Stomach (tissue), 9 donors: Measurements from ENCODE around the gene ANAPC7. TPM values are rescaled to one million over a fixed set of nuclear protein-coding genes. Genes with fewer than 3 reads are reported as not detected.

Source experiments
- DNase-seq, 2 donors: peaks; one replicate each; pipeline versions ENCODE4 v3.0.0 to v3.0.0-alpha.2; 2013 to 2019
- H3K27ac ChIP-seq, 5 donors: fragments of 200-600 bp in 4 of 5; sonication (generic) in 4 of 5; one replicate each; pipeline ENCODE4 v1.5.1; 2013 to 2019; ENCODE audit warnings: mild to moderate bottlenecking in 1 of 5, moderate library complexity in 1 of 5
- H3K27me3 ChIP-seq, 3 donors: fragments of 200-600 bp; sonication (generic); one replicate each; pipeline ENCODE4 v1.5.1; 2017 to 2019; ENCODE audit warnings: mixed run types in 1 of 3
- H3K36me3 ChIP-seq, 4 donors: fragments of 200-600 bp; sonication (generic); 1 replicate in 3 of 4; 2 replicates in 1 of 4; pipeline ENCODE4 v1.5.1; 2016 to 2019
- H3K4me1 ChIP-seq, 4 donors: fragments of 200-600 bp; sonication (generic); one replicate each; pipeline ENCODE4 v1.5.1; 2016 to 2019
- H3K4me3 ChIP-seq, 4 donors: fragments of 200-600 bp; sonication (generic) in 3 of 4; one replicate each; pipeline ENCODE4 v1.5.1; 2016 to 2019; ENCODE audit warnings: mild to moderate bottlenecking in 1 of 4
- H3K9me3 ChIP-seq, 4 donors: fragments of 200-600 bp; sonication (generic); one replicate each; pipeline ENCODE4 v1.5.1; 2016 to 2019
- CTCF ChIP-seq, 7 experiments: fragments of 450-650 bp in 4 of 7; fragments of 200-600 bp in 3 of 7; sonication (generic) in 3 of 7; IDR thresholded peaks; one replicate each; pipeline ENCODE4 v1.5.1; 2016 to 2019; ENCODE audit warnings: antibody characterized with exemption in 7 of 7, control low read depth in 2 of 7, mild to moderate bottlenecking in 1 of 7
- EP300 ChIP-seq: sonication (generic); formaldehyde crosslinking; IDR thresholded peaks from one replicate; pipeline ENCODE4 v1.6.1; 2017; ENCODE audit warnings: antibody characterized with exemption
- POLR2A ChIP-seq, 4 donors: fragments of 450-650 bp; IDR thresholded peaks; one replicate each; pipeline ENCODE4 v1.6.1; 2016; ENCODE audit warnings: antibody characterized with exemption in 4 of 4, control low read depth in 2 of 4, mild to moderate bottlenecking in 1 of 4, moderate library complexity in 1 of 4
- POLR2AphosphoS5 ChIP-seq, 3 donors: sonication (generic); formaldehyde crosslinking; IDR thresholded peaks; one replicate each; pipeline ENCODE4 v1.6.1; 2016; ENCODE audit warnings: antibody characterized with exemption in 3 of 3
- WGBS, 5 donors: extraction: QIAGEN DNeasy Blood & Tissue Kit in 3 of 5; methylation state at CpG; one replicate each; pipeline versions ENCODE4 v1.1.5 to v1.1.7; 2013 to 2018; 5-methylcytosine and 5-hydroxymethylcytosine counted together
- intact Hi-C: fragments of 100-400 bp; cut with DNase I; formaldehyde crosslinking; loops from one replicate; pipeline ENCODE4 v1.15.1; 2023; ENCODE audit warnings: low total_unique reads
- polyA plus RNA-seq, 3 donors: library from polyadenylated mRNA; stranded (reverse); fragments of 200-250 nt; gene quantifications; one replicate each; pipeline ENCODE4 v1.2.3, GENCODE V29; 2013
- total RNA-seq, 5 donors: library from RNA; depleted of rRNA; stranded (reverse); fragments of >200 nt; gene quantifications; one replicate each; pipeline versions ENCODE4 v1.1.0 to v1.2.3, GENCODE V29; 2014 to 2016
- donor health status: healthy with polysubstance abuse.
- donor health status: Bipolar disorder and iron deficiency.
- donor health status: healthy.

ANAPC7 gene
- total and polyA plus RNA-seq, 8 donors: 13.0 to 88.7 (median 45.0) TPM

DNA sequence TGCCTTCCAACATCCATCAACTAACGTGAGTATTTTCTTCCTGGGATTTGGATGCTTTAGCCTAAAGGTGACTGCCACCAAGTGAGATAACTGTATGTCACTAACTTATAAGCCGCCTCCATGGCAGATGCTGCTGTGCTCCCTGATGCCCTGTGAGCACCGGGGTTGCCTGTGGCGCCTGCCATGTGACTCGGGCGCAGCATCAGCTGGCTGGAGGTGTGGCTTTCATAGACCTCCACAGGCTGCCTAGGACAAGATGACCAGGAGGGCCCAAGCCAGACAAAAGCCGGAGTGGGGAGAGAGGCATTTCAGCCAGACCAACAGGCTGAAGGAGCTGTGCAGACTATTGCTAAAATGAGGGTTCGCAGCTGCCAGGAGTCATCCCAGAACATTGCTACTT lies 55.7 kb downstream of the ANAPC7 start:
- 88 to 95% (median 93%) methylated on average over 8 of the region's 8 CpGs for WGBS, 5 donors
- no peak overlapping the region for H3K27ac ChIP-seq
- intact Hi-C loops: no loop called here
- H3K36me3 ChIP-seq: peaks cover 69 to 90% (median 86%) of the 10 kb centered on the region in 4 donors
- no peak overlapping the region for H3K4me3 ChIP-seq
- H3K4me1 ChIP-seq: peaks cover 0 to 6% (median 0%) of the 10 kb centered on the region in 4 donors
- no peaks in the 10 kb centered on the region for H3K27me3 ChIP-seq
- TF ChIP-seq EP300: no peak
- no peak for TF ChIP-seq CTCF (IDR thresholded peaks at IDR 0.05)
- no peak for DNase-seq
- no peaks in the 10 kb centered on the region for H3K9me3 ChIP-seq

DNA sequence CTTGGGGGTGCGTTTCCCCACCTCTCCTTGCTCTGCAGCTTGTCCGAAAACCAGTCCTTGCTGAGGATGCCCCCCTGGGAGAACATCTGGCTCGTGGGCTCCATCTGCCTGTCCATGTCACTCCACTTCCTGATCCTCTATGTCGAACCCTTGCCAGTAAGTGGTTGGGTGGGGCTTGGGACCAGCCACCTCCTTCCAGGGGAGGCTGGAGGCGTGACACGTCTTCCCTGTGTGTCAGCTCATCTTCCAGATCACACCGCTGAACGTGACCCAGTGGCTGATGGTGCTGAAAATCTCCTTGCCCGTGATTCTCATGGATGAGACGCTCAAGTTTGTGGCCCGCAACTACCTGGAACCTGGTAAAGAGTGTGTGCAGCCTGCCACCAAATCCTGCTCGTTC lies 57.5 kb downstream of the ANAPC7 start:
- DNase-seq: no peak
- Histone ChIP-seq H3K27me3 (no peaks in the 10 kb centered on the region), H3K27ac (no peak overlapping the region), H3K9me3 (no peaks in the 10 kb centered on the region), H3K4me1 (peaks cover 0 to 6% (median 0%) of the 10 kb centered on the region in 4 donors), H3K4me3 (no peak overlapping the region), H3K36me3 (peaks cover 85 to 100% (median 99%) of the 10 kb centered on the region in 4 donors)
- no peak for TF ChIP-seq EP300
- no peak for TF ChIP-seq POLR2AphosphoS5 (IDR thresholded peaks at IDR 0.05)
- no peak for TF ChIP-seq CTCF (IDR thresholded peaks at IDR 0.05)
- no peak for TF ChIP-seq POLR2A (IDR thresholded peaks at IDR 0.05)
- intact Hi-C loops: no loop called here
- WGBS, 5 donors: 87 to 92% (median 87%) methylated on average over 12 of the region's 12 CpGs

DNA sequence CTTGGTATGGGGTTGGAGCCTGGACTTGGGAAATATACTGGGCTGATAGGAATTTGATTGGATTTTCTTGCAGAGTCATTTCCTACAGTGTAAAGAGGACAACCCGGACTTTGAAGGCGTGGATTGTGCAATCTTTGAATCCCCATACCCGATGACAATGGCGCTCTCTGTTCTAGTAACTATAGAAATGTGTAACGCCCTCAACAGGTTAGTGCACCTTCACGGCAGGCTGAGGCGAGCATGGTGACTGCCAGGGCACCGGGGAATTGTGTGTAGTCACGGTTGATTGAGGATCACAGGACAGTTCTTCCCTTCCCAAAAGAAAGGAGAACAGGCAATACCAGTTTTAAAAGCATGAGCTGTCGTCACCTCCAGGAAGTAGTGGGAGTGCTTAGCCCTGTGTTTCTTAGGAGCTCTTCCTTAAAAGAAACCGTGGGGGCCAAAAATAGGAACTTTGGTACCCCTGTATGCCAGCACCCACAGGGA lies 58.3 kb downstream of the ANAPC7 start:
- Histone ChIP-seq H3K27me3 (no peaks in the 10 kb centered on the region), H3K27ac (peak overlapping the region in 2 of 5 donors; percentile 37 to 57), H3K4me3 (no peak overlapping the region), H3K36me3 (peaks cover 89 to 100% (median 100%) of the 10 kb centered on the region in 4 donors), H3K9me3 (no peaks in the 10 kb centered on the region), H3K4me1 (peaks cover 0 to 9% (median 0%) of the 10 kb centered on the region in 4 donors)
- 46 to 68% (median 60%) methylated on average over 11 of the region's 11 CpGs for whole genome bisulfite sequencing, 5 donors
- TF ChIP-seq POLR2A (IDR thresholded peaks at IDR 0.05): no peak
- TF ChIP-seq POLR2AphosphoS5 (IDR thresholded peaks at IDR 0.05): no peak
- TF ChIP-seq CTCF (IDR thresholded peaks at IDR 0.05): no peak
- TF ChIP-seq EP300: no peak
- DNase-seq: peak in 1 of 2 donors; percentile 77
- intact Hi-C loops: no loop called here

GRCh38 chr12:110344657-110345056 lies 58.9 kb downstream of the ANAPC7 start:
- H3K36me3 ChIP-seq: peaks cover 95 to 100% (median 100%) of the 10 kb centered on the region in 4 donors
- H3K27me3 ChIP-seq: no peaks in the 10 kb centered on the region
- WGBS, 5 donors: 93 to 95% (median 94%) methylated on average over 10 to 11 of the region's 11 CpGs

More at GRCh38 chr12:110344657-110345056, 58.9 kb downstream of the ANAPC7 start:
- DNase-seq: no peak
- Histone ChIP-seq H3K4me1 (peaks cover 0 to 15% (median under 1%) of the 10 kb centered on the region in 4 donors), H3K9me3 (no peaks in the 10 kb centered on the region), H3K4me3 (no peak overlapping the region), H3K27ac (peak overlapping the region in 2 of 5 donors; percentile 37 to 57)
- TF ChIP-seq POLR2AphosphoS5 (IDR thresholded peaks at IDR 0.05) (no peak), POLR2A (IDR thresholded peaks at IDR 0.05) (no peak), EP300 (no peak), CTCF (IDR thresholded peaks at IDR 0.05) (no peak)
- intact Hi-C loops: no loop called here
